AG04449 (cell line): ENCODE measurements around the gene ADAM29.

Source experiments
- CTCF ChIA-PET: fragments of 350-600 bp; formaldehyde crosslinking; extraction: SDS; loops from one replicate; lab custom pipeline; 2021; ENCODE audit warnings: antibody characterized with exemption; lab: Yijun Ruan, JAX
- POLR2A ChIA-PET: fragments of 400-600, 350-600 bp; formaldehyde crosslinking; extraction: SDS; loops from one replicate; lab custom pipeline; 2020; ENCODE audit warnings: antibody characterized with exemption, inconsistent platforms; lab: Yijun Ruan, JAX
- DNase-seq: peaks from one replicate; pipeline ENCODE4 v3.0.0-alpha.2; 2010; ENCODE audit warnings: low read depth, low spot score
- H3K4me3 ChIP-seq: 2 replicates; pipeline ENCODE4 v1.5.1; 2011; ENCODE audit warnings: low read depth, mild to moderate bottlenecking, control low read depth, low read length
- CTCF ChIP-seq: IDR thresholded peaks from one replicate; pipeline ENCODE4 v1.5.1; 2011; ENCODE audit warnings: mild to moderate bottlenecking, moderate library complexity, low read length, control low read depth, inconsistent platforms; ENCODE audit not compliant: insufficient read depth; ENCODE audit errors: missing control alignments

ADAM29 gene

GRCh38 chr4:174880001-174880400 is 38.2 kb upstream of the ADAM29 start:
- no peak overlapping the region for H3K4me3 ChIP-seq
- ChIA-PET POLR2A (no interaction called here), CTCF (no interaction called here)
- TF ChIP-seq CTCF, result no peak
- DNase-seq, result no peak

GRCh38 chr4:174882317-174882992 is 35.7 kb upstream of the ADAM29 start:
- no peak for DNase-seq
- H3K4me3 ChIP-seq, result no peak overlapping the region
- ChIA-PET POLR2A (no interaction called here), CTCF (no interaction called here)
- no peak for TF ChIP-seq CTCF

GRCh38 chr4:174907508-174907907 is 10.7 kb upstream of the ADAM29 start:
- TF ChIP-seq CTCF, result no peak
- ChIA-PET CTCF (no interaction called here), POLR2A (no interaction called here)
- no peak for DNase-seq
- H3K4me3 ChIP-seq, result no peak overlapping the region

GRCh38 chr4:174910271-174910670 is 7.9 kb upstream of the ADAM29 start:
- TF ChIP-seq CTCF, result no peak
- ChIA-PET POLR2A (no interaction called here), CTCF (no interaction called here)
- H3K4me3 ChIP-seq, result no peak overlapping the region
- DNase-seq, result no peak

GRCh38 chr4:174912919-174913543 is 5.1 kb upstream of the ADAM29 start:
- H3K4me3 ChIP-seq, result no peak overlapping the region
- CTCF ChIA-PET, result no interaction called here
- no peak for DNase-seq
- POLR2A ChIA-PET, result no interaction called here
- TF ChIP-seq CTCF, result no peak

GRCh38 chr4:174919886-174920423 is 1.8 kb downstream of the ADAM29 start:
- no peak for DNase-seq
- ChIA-PET CTCF (no interaction called here), POLR2A (no interaction called here)
- H3K4me3 ChIP-seq, result no peak overlapping the region
- TF ChIP-seq CTCF, result no peak
